A549 (cell line): ENCODE data around the gene ADD1. TPM values are rescaled to one million over a fixed set of nuclear protein-coding genes. Genes with fewer than 3 reads are reported as not detected.

ENCODE experiments used
- ATAC-seq, 2 experiments: fragments of 200-7000 bp in 1 of 2; fragments of >200 bp in 1 of 2; cut with Nextera tagmentation in 1 of 2; cut with Tn5 transposase in 1 of 2; 3 replicates each; pipeline versions ENCODE4 v1.8.0 to v1.9.1; 2018 to 2020; ENCODE audit warnings: mild to moderate bottlenecking in 1 of 2, moderate library complexity in 1 of 2
- CTCF ChIA-PET: fragments of 300-600 bp; sonication (Branson Sonifier 250); formaldehyde crosslinking; extraction: SDS; loops from one replicate; lab custom pipeline; 2021; ENCODE audit warnings: antibody characterized with exemption, inconsistent platforms; lab: Yijun Ruan, JAX
- POLR2A ChIA-PET: fragments of 350-600 bp; formaldehyde crosslinking; extraction: SDS; loops from one replicate; lab custom pipeline; 2021; ENCODE audit warnings: antibody characterized with exemption, inconsistent platforms; lab: Yijun Ruan, JAX
- DNase-seq, 2 experiments: peaks; one replicate each; pipeline versions ENCODE4 v3.0.0 to v3.0.0-alpha.2; 2011 to 2016; ENCODE audit warnings: low read depth in 1 of 2, low spot score in 1 of 2
- FAIRE-seq: peaks from 2 replicates; lab custom pipeline; 2011; peaks lifted over from hg19 to GRCh38; lab: Jason Lieb, UNC
- H3K27ac ChIP-seq, 2 experiments: fragments of >200 bp; sonication (Bioruptor Twin); formaldehyde crosslinking; 3 replicates each; pipeline ENCODE4 v1.5.1; 2016 to 2017
- H3K4me1 ChIP-seq: fragments of >200 bp; sonication (Bioruptor Twin); formaldehyde crosslinking; 3 replicates; pipeline ENCODE4 v1.6.1; 2016
- H3K4me2 ChIP-seq: fragments of >200 bp; sonication (Bioruptor Twin); formaldehyde crosslinking; 3 replicates; pipeline ENCODE4 v1.6.1; 2016
- H3K4me3 ChIP-seq: fragments of >200 bp; sonication (Bioruptor Twin); formaldehyde crosslinking; 3 replicates; pipeline ENCODE4 v1.5.1; 2016
- H3K9me3 ChIP-seq: fragments of >200 bp; sonication (Bioruptor Twin); formaldehyde crosslinking; 3 replicates; pipeline ENCODE4 v1.6.1; 2016
- CHD4 ChIP-seq: fragments of 200-600 bp; sonication (generic); IDR thresholded peaks from 2 replicates; pipeline ENCODE4 v1.6.1; 2016; ENCODE audit warnings: antibody characterized with exemption, mild to moderate bottlenecking, borderline replicate concordance
- EHMT2 ChIP-seq: fragments of 200-600 bp; sonication (generic); IDR thresholded peaks from 2 replicates; pipeline ENCODE4 v1.6.1; 2016; ENCODE audit warnings: antibody characterized with exemption, low read depth, mild to moderate bottlenecking, moderate library complexity
- ESRRA ChIP-seq: fragments of 150-350 bp; IDR thresholded peaks from 2 replicates; pipeline ENCODE4 v1.6.1; 2014; ENCODE audit warnings: mild to moderate bottlenecking, low read length, borderline replicate concordance
- FOXS1 ChIP-seq: fragments of 250-450 bp; sonication (Bioruptor Pico); IDR thresholded peaks from 2 replicates; pipeline ENCODE4 v1.5.0; 2020; ENCODE audit warnings: mild to moderate bottlenecking, moderate library complexity
- HDAC2 ChIP-seq: fragments of 200-600 bp; sonication (generic); IDR thresholded peaks from 2 replicates; pipeline ENCODE4 v1.6.1; 2016
- HES2 ChIP-seq: fragments of >200 bp; sonication (Bioruptor Twin); formaldehyde crosslinking; IDR thresholded peaks from 2 replicates; pipeline ENCODE4 v1.6.1; 2016
- JUNB ChIP-seq: fragments of >200 bp; sonication (Bioruptor Twin); formaldehyde crosslinking; IDR thresholded peaks from 2 replicates; pipeline ENCODE4 v1.6.1; 2016
- KDM1A ChIP-seq: fragments of 200-600 bp; sonication (generic); IDR thresholded peaks from 2 replicates; pipeline ENCODE4 v1.6.1; 2016; ENCODE audit warnings: low read depth, mild to moderate bottlenecking
- KDM5A ChIP-seq: fragments of 200-600 bp; sonication (generic); IDR thresholded peaks from 2 replicates; pipeline ENCODE4 v1.6.1; 2016; ENCODE audit warnings: antibody characterized with exemption, mild to moderate bottlenecking
- POLR2AphosphoS2 ChIP-seq: conservative IDR thresholded peaks from 2 replicates; pipeline ENCODE4 v1.6.1; 2012; ENCODE audit warnings: low read length, improper control_type of control experiment, inconsistent platforms
- RCOR1 ChIP-seq: fragments of 150-350 bp; IDR thresholded peaks from 2 replicates; pipeline ENCODE4 v1.6.1; 2014; ENCODE audit warnings: antibody characterized with exemption, low read length, low read depth
- SREBF2 ChIP-seq: fragments of 450-650 bp; IDR thresholded peaks from 2 replicates; pipeline ENCODE4 v1.6.1; 2014; ENCODE audit warnings: mild to moderate bottlenecking, moderate library complexity
- TP53 ChIP-seq: fragments of 250-450 bp; sonication (Bioruptor Pico); IDR thresholded peaks from 2 replicates; pipeline ENCODE4 v1.5.0; 2021; ENCODE audit warnings: mild to moderate bottlenecking, moderate library complexity
- ZC3H11A ChIP-seq: fragments of 450-650 bp; IDR thresholded peaks from 2 replicates; pipeline ENCODE4 v1.6.1; 2014; ENCODE audit warnings: antibody characterized with exemption, mild to moderate bottlenecking
- WGBS: methylation state at CpG from one replicate; pipeline ENCODE4 v1.1.6; 2017; ENCODE audit errors: missing lambda C conversion rate; 5-methylcytosine and 5-hydroxymethylcytosine counted together
- polyA plus RNA-seq, 4 experiments: library from polyadenylated mRNA; depleted of rRNA in 3 of 4; stranded (reverse); fragments of >200 nt; fragmentation: RNase III in 1 of 4; extraction: RNeasy Plus Mini Kit Qiagen cat#74134 plus additional on column Dnase treatment in 1 of 4; gene quantifications; 2 replicates in 3 of 4; 3 replicates in 1 of 4; pipeline ENCODE4 v1.2.3, GENCODE V29; 2011 to 2017
- TF ChIP-seq, protein P1 (sequence below): IDR thresholded peaks from 2 replicates; pipeline ENCODE4 v1.6.1; 2012
- TF ChIP-seq, protein P2 (sequence below): fragments of 450-650 bp; IDR thresholded peaks from 2 replicates; pipeline ENCODE4 v1.6.1; 2014; ENCODE audit warnings: antibody characterized with exemption
- TF ChIP-seq, protein P3 (sequence below): fragments of >200 bp; sonication (Bioruptor Twin); formaldehyde crosslinking; IDR thresholded peaks from 3 replicates; pipeline ENCODE4 v1.6.1; 2016
- TF ChIP-seq, protein P4 (sequence below): fragments of 150-350 bp; IDR thresholded peaks from 2 replicates; pipeline ENCODE4 v1.6.1; 2014; ENCODE audit warnings: low read depth, mild to moderate bottlenecking, low read length

ADD1 gene
- polyA plus RNA-seq, 2 of the 4 experiments (the other 2 are of a cell fraction) = 59.7 to 60.3 TPM

DNA sequence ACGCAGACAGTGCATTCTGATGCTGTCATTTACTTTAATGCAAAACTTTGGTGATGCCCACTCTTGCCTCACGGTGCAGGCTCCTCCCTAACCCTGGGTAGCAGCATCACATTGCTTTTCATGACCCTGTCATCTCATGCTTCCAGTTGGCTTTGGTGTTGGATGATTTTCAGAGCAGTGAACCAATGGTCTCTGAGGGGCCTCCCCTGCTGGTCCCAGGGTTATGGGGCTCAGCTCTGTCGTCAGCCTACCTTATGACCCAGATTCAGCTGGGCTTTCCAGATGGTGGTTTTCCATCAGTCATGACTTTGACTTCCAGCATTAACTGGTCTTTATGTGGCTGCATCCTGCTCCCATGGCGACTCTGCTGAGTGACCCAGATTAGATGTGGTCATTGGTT is 63.6 kb downstream of the ADD1 start (continued):
- TF ChIP-seq, protein P1, sequence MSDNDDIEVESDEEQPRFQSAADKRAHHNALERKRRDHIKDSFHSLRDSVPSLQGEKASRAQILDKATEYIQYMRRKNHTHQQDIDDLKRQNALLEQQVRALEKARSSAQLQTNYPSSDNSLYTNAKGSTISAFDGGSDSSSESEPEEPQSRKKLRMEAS = no peak
- TF ChIP-seq, protein P2, sequence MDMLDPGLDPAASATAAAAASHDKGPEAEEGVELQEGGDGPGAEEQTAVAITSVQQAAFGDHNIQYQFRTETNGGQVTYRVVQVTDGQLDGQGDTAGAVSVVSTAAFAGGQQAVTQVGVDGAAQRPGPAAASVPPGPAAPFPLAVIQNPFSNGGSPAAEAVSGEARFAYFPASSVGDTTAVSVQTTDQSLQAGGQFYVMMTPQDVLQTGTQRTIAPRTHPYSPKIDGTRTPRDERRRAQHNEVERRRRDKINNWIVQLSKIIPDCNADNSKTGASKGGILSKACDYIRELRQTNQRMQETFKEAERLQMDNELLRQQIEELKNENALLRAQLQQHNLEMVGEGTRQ = no peak
- TF ChIP-seq, protein P3, sequence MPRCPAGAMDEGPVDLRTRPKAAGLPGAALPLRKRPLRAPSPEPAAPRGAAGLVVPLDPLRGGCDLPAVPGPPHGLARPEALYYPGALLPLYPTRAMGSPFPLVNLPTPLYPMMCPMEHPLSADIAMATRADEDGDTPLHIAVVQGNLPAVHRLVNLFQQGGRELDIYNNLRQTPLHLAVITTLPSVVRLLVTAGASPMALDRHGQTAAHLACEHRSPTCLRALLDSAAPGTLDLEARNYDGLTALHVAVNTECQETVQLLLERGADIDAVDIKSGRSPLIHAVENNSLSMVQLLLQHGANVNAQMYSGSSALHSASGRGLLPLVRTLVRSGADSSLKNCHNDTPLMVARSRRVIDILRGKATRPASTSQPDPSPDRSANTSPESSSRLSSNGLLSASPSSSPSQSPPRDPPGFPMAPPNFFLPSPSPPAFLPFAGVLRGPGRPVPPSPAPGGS = no peak
- TF ChIP-seq ZC3H11A (no peak), TP53 (CRISPR knock-in tag) (no peak)

DNA sequence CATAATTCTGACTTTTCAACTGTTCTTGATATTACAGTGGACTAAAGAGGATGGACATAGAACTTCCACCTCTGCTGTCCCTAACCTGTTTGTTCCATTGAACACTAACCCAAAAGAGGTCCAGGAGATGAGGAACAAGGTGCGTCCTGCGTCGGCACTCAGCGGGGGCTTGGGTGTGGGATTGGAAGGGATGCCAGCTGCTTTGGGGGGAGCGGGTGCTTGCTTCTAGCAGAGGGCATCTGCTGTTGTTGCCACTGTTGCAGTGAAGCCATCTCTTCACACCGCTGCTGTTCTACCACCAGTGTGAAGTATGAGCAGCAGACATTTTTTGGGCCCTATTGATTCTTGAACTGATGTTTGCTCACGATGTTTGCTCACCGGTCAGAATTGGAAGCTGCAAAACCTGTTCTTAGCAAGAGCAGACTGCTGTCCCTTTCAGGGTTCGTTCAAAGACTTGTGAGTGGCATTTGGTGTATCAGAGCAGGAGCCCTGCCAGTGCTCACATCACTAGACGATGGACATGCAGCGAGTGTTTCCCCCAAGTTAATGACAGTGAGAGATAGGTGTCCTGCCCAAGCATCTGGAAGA is 64.2 kb downstream of the ADD1 start:
- no peaks in the 10 kb centered on the region for H3K4me1 ChIP-seq
- no peak overlapping the region for H3K27ac ChIP-seq
- no peak for TF ChIP-seq HES2
- ATAC-seq (no peak), FAIRE-seq (no peak), DNase-seq (no peak)
- POLR2A ChIA-PET = no interaction called here
- CTCF ChIA-PET = interaction anchor here (1.5 kb wide), 1 partner anchor 143 kb away, joined by 3 read pairs; no protein-coding TSS in a partner anchor
- WGBS = 96% methylated on average over 8 of the region's 11 CpGs
- no peaks in the 10 kb centered on the region for H3K9me3 ChIP-seq
- H3K4me2 ChIP-seq = no peak overlapping the region
- H3K4me3 ChIP-seq = no peak overlapping the region

DNA sequence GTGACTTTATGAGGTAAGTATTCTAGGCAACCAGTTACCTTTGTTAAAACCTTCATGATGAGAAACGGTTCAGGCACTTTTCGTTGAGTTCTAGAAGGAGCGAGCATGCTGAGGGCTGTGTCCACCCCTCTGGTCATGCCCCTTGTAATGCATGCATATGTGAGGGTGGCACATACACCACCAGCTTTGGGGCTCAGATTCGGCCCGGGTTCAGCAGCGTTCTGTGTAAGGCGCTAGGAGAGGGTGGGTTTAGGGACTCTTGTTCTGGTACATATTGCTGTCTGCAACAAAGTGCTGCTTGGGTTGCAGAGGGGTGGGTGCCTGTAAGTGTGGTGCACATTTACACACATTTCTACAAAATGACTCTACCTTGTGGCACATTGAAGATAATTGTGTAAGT is 65.0 kb downstream of the ADD1 start:
- Histone ChIP-seq H3K4me2 (no peak overlapping the region), H3K9me3 (no peaks in the 10 kb centered on the region), H3K4me3 (no peak overlapping the region), H3K27ac (no peak overlapping the region), H3K4me1 (no peaks in the 10 kb centered on the region)
- WGBS = 91% methylated on average over 7 of the region's 7 CpGs
- TF ChIP-seq RCOR1 (no peak), FOXS1 (CRISPR knock-in tag) (no peak), CHD4 (no peak), KDM5A (no peak), KDM1A (no peak), HES2 (no peak)
- TF ChIP-seq, protein P1 = no peak
- CTCF ChIA-PET = no interaction called here
- DNase-seq (no peak), FAIRE-seq (no peak), ATAC-seq (no peak)
- POLR2A ChIA-PET = no interaction called here

- H3K4me3 ChIP-seq = no peak overlapping the region
- no peak for FAIRE-seq
- no peak overlapping the region for H3K27ac ChIP-seq
- ChIA-PET CTCF (no interaction called here), POLR2A (no interaction called here)
- no peaks in the 10 kb centered on the region for H3K4me1 ChIP-seq
- DNase-seq = no peak
- H3K9me3 ChIP-seq = no peaks in the 10 kb centered on the region
- TF ChIP-seq POLR2AphosphoS2 (no peak), JUNB (no peak), KDM1A (no peak), HDAC2 (no peak), CHD4 (no peak), EHMT2 (no peak), ESRRA (no peak), SREBF2 (no peak)
- TF ChIP-seq, protein P4, sequence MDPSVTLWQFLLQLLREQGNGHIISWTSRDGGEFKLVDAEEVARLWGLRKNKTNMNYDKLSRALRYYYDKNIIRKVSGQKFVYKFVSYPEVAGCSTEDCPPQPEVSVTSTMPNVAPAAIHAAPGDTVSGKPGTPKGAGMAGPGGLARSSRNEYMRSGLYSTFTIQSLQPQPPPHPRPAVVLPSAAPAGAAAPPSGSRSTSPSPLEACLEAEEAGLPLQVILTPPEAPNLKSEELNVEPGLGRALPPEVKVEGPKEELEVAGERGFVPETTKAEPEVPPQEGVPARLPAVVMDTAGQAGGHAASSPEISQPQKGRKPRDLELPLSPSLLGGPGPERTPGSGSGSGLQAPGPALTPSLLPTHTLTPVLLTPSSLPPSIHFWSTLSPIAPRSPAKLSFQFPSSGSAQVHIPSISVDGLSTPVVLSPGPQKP = no peak
- H3K4me2 ChIP-seq = no peak overlapping the region
- 79% methylated on average over 8 of the region's 8 CpGs for WGBS
- ATAC-seq = no peak
Measured at GRCh38 chr4:2909583-2909982, 65.9 kb downstream of the ADD1 start.
